Mesothelial cell of epicardium (in vitro differentiated cells): ENCODE measurements around the gene LUC7L3. TPM values are rescaled to one million over a fixed set of nuclear protein-coding genes. Genes with fewer than 3 reads are reported as not detected.
A peak's percentile ranks its signal among the peaks of the same experiment; 100 is the strongest.

Experiments
- DNase-seq, 2 experiments: peaks; one replicate each; pipeline ENCODE4 v3.0.0; 2021; ENCODE audit warnings: low spot score in 2 of 2; ENCODE audit not compliant: unreplicated experiment in 2 of 2
- H3K27ac Mint-ChIP-seq: 2 replicates; pipeline ENCODE4 v1.8.0; 2021; ENCODE audit warnings: mixed read lengths
- H3K27me3 Mint-ChIP-seq: 2 replicates; pipeline ENCODE4 v1.8.0; 2021; ENCODE audit warnings: low read depth, mixed read lengths
- H3K36me3 Mint-ChIP-seq: 2 replicates; pipeline ENCODE4 v1.8.0; 2021; ENCODE audit warnings: mixed read lengths
- H3K4me1 Mint-ChIP-seq: 2 replicates; pipeline ENCODE4 v1.8.0; 2021; ENCODE audit warnings: mixed read lengths
- H3K4me3 Mint-ChIP-seq: 2 replicates; pipeline ENCODE4 v1.8.0; 2021; ENCODE audit warnings: mild to moderate bottlenecking, moderate library complexity, mixed read lengths
- H3K9me3 Mint-ChIP-seq: 2 replicates; pipeline ENCODE4 v1.8.0; 2021; ENCODE audit warnings: mixed read lengths
- total RNA-seq: library from RNA; stranded (reverse); gene quantifications from 3 replicates; pipeline ENCODE4 v1.2.1, GENCODE V29; 2021
- TF ChIP-seq, protein P1 (sequence below): fragments of 200-600 bp; sonication (generic); IDR thresholded peaks from one replicate; pipeline ENCODE4 v1.5.0; 2021; ENCODE audit warnings: antibody characterized with exemption; ENCODE audit not compliant: unreplicated experiment

The LUC7L3 gene
- total RNA-seq, 1 donor from 2014 or later, result 261 TPM

DNA sequence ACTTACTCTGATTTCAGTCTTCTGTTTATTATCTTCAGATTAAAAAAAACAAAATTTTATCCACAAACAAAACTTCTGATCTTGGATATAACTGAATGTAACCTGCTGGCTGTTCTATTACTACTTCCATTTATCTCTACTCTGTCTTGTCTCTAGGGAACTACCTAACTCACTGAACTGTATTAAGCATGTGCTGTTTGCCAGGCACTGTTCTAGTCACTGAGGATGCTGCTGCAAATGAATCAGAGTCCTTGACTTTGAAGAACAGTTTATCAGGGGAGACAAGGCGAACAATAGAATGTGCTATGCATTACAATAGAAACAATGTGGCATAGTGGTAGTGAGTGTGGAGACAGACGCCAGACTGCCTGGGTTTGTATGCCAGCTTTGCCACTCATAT is 9.4 kb upstream of the LUC7L3 start:
- no peaks in the 10 kb centered on the region for H3K9me3 Mint-ChIP-seq
- no peak for DNase-seq
- peak overlapping the region; percentile 74 for H3K27ac Mint-ChIP-seq
- peaks cover 23% of the 10 kb centered on the region for H3K4me1 Mint-ChIP-seq
- peaks cover 2% of the 10 kb centered on the region for H3K36me3 Mint-ChIP-seq
- TF ChIP-seq, protein P1, sequence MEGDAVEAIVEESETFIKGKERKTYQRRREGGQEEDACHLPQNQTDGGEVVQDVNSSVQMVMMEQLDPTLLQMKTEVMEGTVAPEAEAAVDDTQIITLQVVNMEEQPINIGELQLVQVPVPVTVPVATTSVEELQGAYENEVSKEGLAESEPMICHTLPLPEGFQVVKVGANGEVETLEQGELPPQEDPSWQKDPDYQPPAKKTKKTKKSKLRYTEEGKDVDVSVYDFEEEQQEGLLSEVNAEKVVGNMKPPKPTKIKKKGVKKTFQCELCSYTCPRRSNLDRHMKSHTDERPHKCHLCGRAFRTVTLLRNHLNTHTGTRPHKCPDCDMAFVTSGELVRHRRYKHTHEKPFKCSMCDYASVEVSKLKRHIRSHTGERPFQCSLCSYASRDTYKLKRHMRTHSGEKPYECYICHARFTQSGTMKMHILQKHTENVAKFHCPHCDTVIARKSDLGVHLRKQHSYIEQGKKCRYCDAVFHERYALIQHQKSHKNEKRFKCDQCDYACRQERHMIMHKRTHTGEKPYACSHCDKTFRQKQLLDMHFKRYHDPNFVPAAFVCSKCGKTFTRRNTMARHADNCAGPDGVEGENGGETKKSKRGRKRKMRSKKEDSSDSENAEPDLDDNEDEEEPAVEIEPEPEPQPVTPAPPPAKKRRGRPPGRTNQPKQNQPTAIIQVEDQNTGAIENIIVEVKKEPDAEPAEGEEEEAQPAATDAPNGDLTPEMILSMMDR, result no peak
- no peaks in the 10 kb centered on the region for H3K27me3 Mint-ChIP-seq
- no peak overlapping the region for H3K4me3 Mint-ChIP-seq

GRCh38 chr17:50710650-50711049 is 8.8 kb upstream of the LUC7L3 start:
- Mint-ChIP-seq H3K9me3 (no peaks in the 10 kb centered on the region), H3K4me1 (peaks cover 23% of the 10 kb centered on the region)

GRCh38 chr17:50712641-50713040 is 6.8 kb upstream of the LUC7L3 start:
- Mint-ChIP-seq H3K27ac (no peak overlapping the region), H3K4me1 (peaks cover 17% of the 10 kb centered on the region), H3K36me3 (no peaks in the 10 kb centered on the region), H3K9me3 (no peaks in the 10 kb centered on the region), H3K4me3 (no peak overlapping the region), H3K27me3 (no peaks in the 10 kb centered on the region)
- no peak for DNase-seq
- TF ChIP-seq, protein P1, result no peak

More at GRCh38 chr17:50710650-50711049, 8.8 kb upstream of the LUC7L3 start:
- Mint-ChIP-seq H3K4me3 (no peak overlapping the region), H3K27ac (no peak overlapping the region), H3K36me3 (no peaks in the 10 kb centered on the region), H3K27me3 (no peaks in the 10 kb centered on the region)
- TF ChIP-seq, protein P1, result no peak
- no peak for DNase-seq

GRCh38 chr17:50715471-50715870 is 3.9 kb upstream of the LUC7L3 start:
- Mint-ChIP-seq H3K4me1 (peaks cover 3% of the 10 kb centered on the region), H3K9me3 (no peaks in the 10 kb centered on the region), H3K4me3 (no peak overlapping the region), H3K27me3 (no peaks in the 10 kb centered on the region), H3K27ac (no peak overlapping the region), H3K36me3 (no peaks in the 10 kb centered on the region)
- no peak for DNase-seq
- TF ChIP-seq, protein P1, result no peak

DNA sequence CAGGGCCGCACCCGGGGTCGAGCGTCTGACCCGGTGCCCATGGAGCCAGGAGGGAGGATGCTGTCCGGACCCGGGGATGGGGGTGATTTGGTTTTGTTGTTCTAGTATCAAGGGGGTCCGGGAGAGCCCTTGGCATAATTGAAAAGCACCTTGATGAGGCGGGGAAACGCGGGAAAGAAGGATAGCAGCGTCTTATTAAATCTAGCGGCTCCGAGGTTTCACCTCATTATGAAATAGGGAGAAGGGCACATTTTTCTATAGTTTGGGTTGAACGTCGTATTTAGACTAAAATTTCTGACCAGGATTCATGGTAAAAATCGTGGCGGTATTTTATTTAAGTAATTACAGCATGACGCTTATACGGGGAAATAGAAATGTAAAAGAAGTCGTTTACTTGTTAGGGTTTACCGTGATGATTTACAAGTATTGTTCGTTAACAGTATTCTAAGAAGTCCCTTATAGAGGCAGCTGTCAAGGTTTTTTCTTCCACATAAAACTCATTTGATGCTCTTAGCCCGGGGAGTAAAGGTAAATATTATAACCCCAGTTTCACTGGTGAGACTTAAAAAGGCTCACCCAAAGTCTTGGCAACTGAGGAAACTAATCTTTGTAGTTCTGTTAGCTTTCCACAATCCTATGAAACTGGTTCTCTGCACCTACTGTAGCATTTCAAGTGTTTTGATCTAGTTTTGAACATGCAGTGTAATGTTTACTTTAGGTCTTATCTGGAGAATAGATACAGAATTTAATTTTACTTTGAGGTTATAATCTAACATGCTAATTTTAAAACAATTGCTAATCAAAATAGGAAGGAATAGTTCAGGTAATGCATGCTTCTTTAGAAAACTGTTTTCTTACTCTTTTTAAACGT is 756 bp downstream of the LUC7L3 start:
- Mint-ChIP-seq H3K36me3 (no peaks in the 10 kb centered on the region), H3K4me1 (peaks cover 34% of the 10 kb centered on the region), H3K4me3 (peak overlapping the region; percentile 93), H3K27me3 (no peaks in the 10 kb centered on the region), H3K9me3 (no peaks in the 10 kb centered on the region), H3K27ac (peak overlapping the region; percentile 100)
- no peak for DNase-seq
- TF ChIP-seq, protein P1, result no peak
